Epithelial cell of proximal tubule (primary cell): Measurements from ENCODE around the gene NKAIN4. TPM values are rescaled to one million over a fixed set of nuclear protein-coding genes. Genes with fewer than 3 reads are reported as not detected.

Experiments used
- DNase-seq: peaks from one replicate; pipeline ENCODE4 v3.0.0-alpha.2; 2011; ENCODE audit warnings: low read depth
- H3K4me3 ChIP-seq: 2 replicates; pipeline ENCODE4 v1.5.1; 2011; ENCODE audit warnings: low read depth, mild to moderate bottlenecking, low read length
- total RNA-seq: library from RNA; depleted of rRNA; stranded (reverse); fragments of >200 nt; gene quantifications from 2 replicates; pipeline ENCODE4 v1.2.3, GENCODE V29; 2015
- TF ChIP-seq, protein P1 (sequence below): conservative IDR thresholded peaks from 2 replicates; pipeline ENCODE4 v1.5.1; 2012; ENCODE audit warnings: low read depth, mild to moderate bottlenecking, low read length

NKAIN4 gene
- 1.4 and 4.0 TPM in 2 replicates for total RNA-seq

DNA sequence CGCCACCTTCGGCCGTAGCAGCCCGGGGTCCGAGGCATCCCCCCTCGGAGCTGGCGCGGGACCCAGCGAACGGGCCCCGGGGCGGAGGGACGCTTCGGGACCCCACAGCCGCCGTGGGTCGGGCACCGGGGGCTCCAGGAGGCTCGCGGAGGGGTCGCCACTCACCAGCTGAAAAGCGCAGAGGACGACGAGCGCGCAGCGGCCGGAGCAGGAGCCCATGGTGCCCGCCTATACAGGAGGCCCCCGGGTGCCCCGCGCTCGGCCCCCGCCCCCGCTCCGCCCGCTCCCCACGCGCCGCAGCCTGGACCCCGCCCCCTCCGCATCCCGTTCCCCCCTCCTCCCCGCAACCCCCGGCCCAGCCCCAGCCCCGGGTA, at the start of gene NKAIN4:
TSS of gene NKAIN4 (minus strand) at position 232 of the 374 bp plus-strand sequence. CDS start at position 219, 13 bp downstream.
- TF ChIP-seq, protein P1, sequence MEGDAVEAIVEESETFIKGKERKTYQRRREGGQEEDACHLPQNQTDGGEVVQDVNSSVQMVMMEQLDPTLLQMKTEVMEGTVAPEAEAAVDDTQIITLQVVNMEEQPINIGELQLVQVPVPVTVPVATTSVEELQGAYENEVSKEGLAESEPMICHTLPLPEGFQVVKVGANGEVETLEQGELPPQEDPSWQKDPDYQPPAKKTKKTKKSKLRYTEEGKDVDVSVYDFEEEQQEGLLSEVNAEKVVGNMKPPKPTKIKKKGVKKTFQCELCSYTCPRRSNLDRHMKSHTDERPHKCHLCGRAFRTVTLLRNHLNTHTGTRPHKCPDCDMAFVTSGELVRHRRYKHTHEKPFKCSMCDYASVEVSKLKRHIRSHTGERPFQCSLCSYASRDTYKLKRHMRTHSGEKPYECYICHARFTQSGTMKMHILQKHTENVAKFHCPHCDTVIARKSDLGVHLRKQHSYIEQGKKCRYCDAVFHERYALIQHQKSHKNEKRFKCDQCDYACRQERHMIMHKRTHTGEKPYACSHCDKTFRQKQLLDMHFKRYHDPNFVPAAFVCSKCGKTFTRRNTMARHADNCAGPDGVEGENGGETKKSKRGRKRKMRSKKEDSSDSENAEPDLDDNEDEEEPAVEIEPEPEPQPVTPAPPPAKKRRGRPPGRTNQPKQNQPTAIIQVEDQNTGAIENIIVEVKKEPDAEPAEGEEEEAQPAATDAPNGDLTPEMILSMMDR, result no peak
- DNase-seq, result no peak
- H3K4me3 ChIP-seq, result peak within 1 kb of the TSS; percentile 0

DNA sequence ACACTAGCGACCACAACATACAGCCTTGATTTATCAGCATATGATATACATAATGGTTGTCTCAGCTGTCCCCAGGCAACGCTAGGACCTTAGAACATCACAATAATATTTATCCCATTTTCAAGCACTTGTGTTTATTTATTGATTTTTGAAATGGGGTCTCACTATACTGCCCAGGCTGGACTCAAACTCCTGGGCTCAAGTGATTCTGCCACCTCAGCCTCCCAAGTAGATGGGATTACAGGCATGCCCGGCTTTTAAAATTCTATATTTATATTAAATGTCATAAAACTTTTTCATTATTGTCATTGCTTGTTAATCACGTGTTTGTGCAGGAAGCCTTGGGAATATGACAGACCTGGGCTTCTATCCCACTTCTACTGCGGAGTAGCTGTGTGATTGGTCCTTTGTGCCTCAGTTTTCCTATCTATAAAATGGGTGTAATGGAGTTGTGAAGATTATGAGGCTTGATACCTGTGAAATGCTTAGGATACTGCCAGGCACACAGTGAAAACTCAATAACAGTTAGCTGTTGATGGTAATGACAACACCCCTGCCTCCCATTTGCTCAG, 48.9 kb upstream of the NKAIN4 start:
- TF ChIP-seq, protein P1, result no peak
- no peak for DNase-seq
- H3K4me3 ChIP-seq, result no peak overlapping the region

DNA sequence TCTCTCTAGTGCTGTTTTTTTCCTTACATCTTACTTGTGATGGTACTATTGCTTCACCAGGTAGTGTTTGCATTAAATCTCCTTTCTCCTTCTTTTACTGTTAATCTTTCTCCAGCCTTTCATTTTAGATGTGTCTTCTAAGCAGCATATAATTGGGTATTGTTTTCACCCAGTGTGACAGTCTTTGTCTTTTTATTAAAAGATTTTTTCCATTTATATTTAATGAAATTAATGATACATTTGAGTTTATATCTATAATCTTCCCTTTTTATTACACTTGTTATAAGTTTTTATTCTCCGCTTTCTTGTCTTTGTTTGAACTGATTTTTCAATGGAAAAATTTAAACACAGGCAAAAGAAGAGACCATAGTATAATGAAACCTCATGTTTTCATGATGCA, 47.4 kb upstream of the NKAIN4 start:
- H3K4me3 ChIP-seq, result no peak overlapping the region
- no peak for DNase-seq
- TF ChIP-seq, protein P1, result no peak

DNA sequence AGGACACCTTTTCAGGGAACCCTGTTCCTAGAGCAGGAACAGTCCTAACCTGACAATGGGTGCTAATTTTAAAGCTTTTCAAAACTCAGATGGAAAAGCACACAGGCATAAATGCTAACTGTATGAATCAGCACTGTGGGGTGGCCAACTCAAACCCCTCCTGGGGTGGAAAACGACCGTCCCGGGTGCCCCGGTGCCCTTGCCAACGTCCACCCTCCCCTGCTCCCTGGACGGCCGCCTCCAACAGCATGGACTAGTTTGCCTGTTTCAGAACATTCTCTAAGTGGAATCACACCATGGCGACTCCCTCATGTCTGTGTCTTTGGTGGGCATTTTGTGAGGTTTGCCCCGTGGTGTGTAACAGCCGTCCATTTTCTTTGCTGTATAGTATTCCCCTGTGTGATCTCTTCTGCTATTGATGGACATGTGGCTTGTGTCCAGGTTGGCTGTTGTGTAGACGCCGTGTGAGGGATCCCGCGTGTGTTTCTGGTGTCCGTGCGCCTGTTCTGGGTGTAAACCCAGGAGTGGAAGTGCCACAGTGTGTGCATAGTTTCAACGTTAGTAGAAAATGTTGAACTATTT, 44.6 kb upstream of the NKAIN4 start:
- DNase-seq, result no peak
- H3K4me3 ChIP-seq, result no peak overlapping the region
- TF ChIP-seq, protein P1, result no peak

DNA sequence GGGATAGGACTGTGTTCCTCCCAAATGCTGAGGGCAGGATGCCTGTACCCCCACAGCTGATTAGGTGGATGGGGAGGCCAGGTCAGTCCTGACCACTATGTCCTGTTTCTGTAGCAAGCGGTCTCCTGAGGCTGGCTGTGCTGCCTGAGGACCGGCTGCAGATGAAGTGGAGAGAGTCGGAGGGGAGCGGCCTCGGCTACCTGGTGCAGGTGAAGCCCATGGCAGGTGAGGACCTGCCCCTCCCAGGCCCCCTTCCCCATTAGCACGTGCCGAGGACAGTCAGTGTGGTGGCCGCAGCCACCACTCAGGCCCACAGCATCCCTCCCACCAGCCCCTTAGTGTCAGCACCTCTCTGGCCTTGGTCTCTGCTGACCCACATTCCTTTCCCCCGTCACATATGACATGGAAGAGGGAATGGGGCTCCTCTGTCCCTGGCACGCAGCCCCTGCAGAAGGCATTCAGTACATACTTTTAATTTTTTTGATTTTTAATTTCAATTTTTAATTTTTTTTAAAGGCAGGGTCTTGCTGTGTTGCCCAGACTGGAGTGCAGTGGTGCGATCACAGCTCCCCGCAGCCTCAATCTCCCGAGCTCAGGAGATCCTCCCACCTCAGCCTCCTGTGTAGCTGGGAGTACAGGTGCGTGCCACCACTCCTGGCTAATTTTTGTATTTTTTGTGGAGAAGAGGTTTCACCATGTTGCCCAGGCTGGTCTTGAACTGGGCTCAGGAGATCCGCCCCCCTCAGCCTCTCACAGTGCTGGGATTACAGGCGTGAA, 43.7 kb upstream of the NKAIN4 start:
- TF ChIP-seq, protein P1, result no peak
- H3K4me3 ChIP-seq, result no peak overlapping the region
- no peak for DNase-seq

DNA sequence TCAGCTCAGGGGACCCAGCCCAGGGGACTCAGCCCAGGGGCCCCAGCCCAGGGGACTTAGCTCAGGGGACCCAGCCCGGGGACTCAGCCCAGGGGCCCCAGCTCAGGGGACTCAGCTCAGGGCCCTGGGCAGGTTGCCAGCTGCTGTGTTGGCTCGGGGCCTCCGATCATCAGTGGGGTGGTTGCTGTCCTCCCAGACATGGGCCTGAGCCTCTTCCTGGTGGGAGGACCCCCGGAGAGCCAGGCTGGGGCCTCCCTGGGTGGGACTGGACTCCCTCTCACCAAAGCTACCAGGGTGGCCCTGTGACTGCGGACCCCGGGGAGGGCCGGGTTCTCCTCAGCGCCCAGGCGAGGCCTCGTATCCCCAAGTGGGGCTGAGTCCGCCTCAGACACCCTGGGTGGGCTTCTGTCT, 43.1 kb upstream of the NKAIN4 start:
- TF ChIP-seq, protein P1, result no peak
- no peak overlapping the region for H3K4me3 ChIP-seq
- DNase-seq, result no peak
